CD4-positive, alpha-beta memory T cell (primary cell): ENCODE measurements around the gene PLD2. TPM values are rescaled to one million over a fixed set of nuclear protein-coding genes. Genes with fewer than 3 reads are reported as not detected.

ENCODE experiments used
- CTCF ChIA-PET: fragments of 350-600 bp; sonication (Branson Sonifier 250); formaldehyde crosslinking; loops from one replicate; lab custom pipeline; 2021; ENCODE audit warnings: inconsistent platforms; ENCODE audit not compliant: partially characterized antibody; lab: Charles Lee
- POLR2A ChIA-PET: fragments of 350-600 bp; sonication (Branson Sonifier 250); formaldehyde crosslinking; loops from one replicate; lab custom pipeline; 2021; ENCODE audit not compliant: partially characterized antibody; lab: Charles Lee
- DNase-seq, 5 donors: peaks; one replicate each; pipeline versions ENCODE4 v3.0.0 to v3.0.0-alpha.2; 2020 to 2022; ENCODE audit warnings: mixed read lengths in 1 of 5
- H3K27ac ChIP-seq: one replicate; pipeline ENCODE4 v1.7.0; 2013; ENCODE audit warnings: low read depth, low read length
- H3K27me3 ChIP-seq: 2 replicates; pipeline ENCODE4 v1.7.0; 2013; ENCODE audit warnings: mild to moderate bottlenecking, low read length, moderate library complexity; ENCODE audit not compliant: insufficient read depth
- H3K36me3 ChIP-seq: 2 replicates; pipeline ENCODE4 v1.7.0; 2013; ENCODE audit warnings: mild to moderate bottlenecking, low read length, moderate library complexity; ENCODE audit not compliant: insufficient read depth
- H3K4me1 ChIP-seq: 2 replicates; pipeline ENCODE4 v1.7.0; 2013; ENCODE audit warnings: mild to moderate bottlenecking, low read length, moderate library complexity; ENCODE audit not compliant: insufficient read depth
- H3K4me3 ChIP-seq, 2 donors: one replicate each; pipeline ENCODE4 v1.7.0; 2013; ENCODE audit warnings: low read length in 2 of 2, mild to moderate bottlenecking in 1 of 2
- H3K9me3 ChIP-seq, 2 donors: one replicate each; pipeline ENCODE4 v1.7.0; 2013; ENCODE audit warnings: low read length in 2 of 2, control low read depth in 1 of 2; ENCODE audit not compliant: control insufficient read depth in 1 of 2
- H3K27ac Mint-ChIP-seq, 7 donors: one replicate each; pipeline ENCODE4 v1.8.0; 2020 to 2021; ENCODE audit warnings: mixed read lengths in 7 of 7, mild to moderate bottlenecking in 6 of 7, inconsistent platforms in 3 of 7, moderate library complexity in 3 of 7
- H3K27me3 Mint-ChIP-seq, 2 donors: one replicate each; pipeline ENCODE4 v1.8.0; 2020 to 2021; ENCODE audit warnings: mixed read lengths in 2 of 2
- H3K36me3 Mint-ChIP-seq, 2 donors: one replicate each; pipeline ENCODE4 v1.8.0; 2020 to 2021; ENCODE audit warnings: mixed read lengths in 2 of 2, inconsistent platforms in 1 of 2, mild to moderate bottlenecking in 1 of 2
- H3K4me1 Mint-ChIP-seq, 4 donors: one replicate each; pipeline ENCODE4 v1.8.0; 2020 to 2021; ENCODE audit warnings: mixed read lengths in 4 of 4, mild to moderate bottlenecking in 1 of 4
- H3K4me3 Mint-ChIP-seq, 8 donors: one replicate each; pipeline ENCODE4 v1.8.0; 2020 to 2021; ENCODE audit warnings: mixed read lengths in 8 of 8, mild to moderate bottlenecking in 7 of 8, moderate library complexity in 6 of 8, inconsistent platforms in 3 of 8
- H3K9me3 Mint-ChIP-seq, 8 donors: one replicate each; pipeline ENCODE4 v1.8.0; 2020 to 2021; ENCODE audit warnings: mixed read lengths in 8 of 8, mild to moderate bottlenecking in 5 of 8, inconsistent platforms in 3 of 8, moderate library complexity in 1 of 8
- intact Hi-C: fragments of 100-400 bp; cut with micrococcal nuclease; formaldehyde crosslinking; loops from one replicate; pipeline ENCODE4 v1.15.1; 2023
- polyA plus RNA-seq, 2 donors: library from polyadenylated mRNA; unstranded; fragments of 300-500 nt; fragmentation: Illumina TruSeq; gene quantifications; one replicate each; pipeline ENCODE4 v1.2.3, GENCODE V29; 2021
- total RNA-seq, 2 experiments: library from RNA; stranded (reverse); gene quantifications; one replicate each; pipeline ENCODE4 v1.2.3, GENCODE V29; 2021

Gene PLD2
- total and polyA plus RNA-seq, 4 experiments from 2014 or later = 1.9 to 37.5 (median 17.9) TPM

DNA sequence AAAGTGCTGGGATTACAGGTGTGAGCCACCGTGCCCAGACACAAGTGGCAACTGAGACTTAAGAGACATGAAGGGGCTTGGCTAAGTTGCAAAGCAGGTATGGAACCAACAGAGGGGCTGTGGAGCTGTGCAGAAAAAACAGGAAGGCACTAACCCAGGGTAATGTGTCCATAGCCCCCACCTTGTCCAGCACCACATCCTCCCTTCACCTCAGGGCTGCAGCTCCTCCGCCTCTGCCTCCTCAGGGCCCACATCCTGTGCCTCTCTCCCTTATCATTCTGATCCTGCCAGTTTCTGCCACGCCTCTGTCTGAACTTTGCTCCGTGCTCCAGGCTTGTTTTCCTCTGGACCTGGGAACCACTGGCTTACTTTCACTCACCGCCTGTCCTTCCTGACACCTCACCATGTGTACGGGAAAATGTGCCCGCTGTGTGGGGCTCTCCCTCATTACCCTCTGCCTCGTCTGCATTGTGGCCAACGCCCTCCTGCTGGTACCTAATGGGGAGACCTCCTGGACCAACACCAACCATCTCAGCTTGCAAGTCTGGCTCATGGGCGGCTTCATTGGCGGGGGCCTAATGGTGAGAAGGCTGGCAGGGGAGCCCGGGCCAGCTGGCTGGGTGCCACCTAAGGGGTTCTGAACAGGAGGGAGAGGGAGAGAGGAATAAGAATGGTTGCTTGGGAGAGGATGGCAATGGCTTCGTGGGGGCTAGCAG, 35.3 kb upstream of the PLD2 start, which contains the start of gene TM4SF5:
Gene TM4SF5 (plus strand): TSS at position 368 of the 716 bp plus-strand sequence. CDS start 37 bp downstream, at position 405.
- intact Hi-C loops = no loop called here
- no peaks in the 10 kb centered on the region for H3K36me3 Mint-ChIP-seq
- H3K4me1 Mint-ChIP-seq = peaks cover 7 to 15% (median 9%) of the 10 kb centered on the region in 4 donors
- H3K27ac Mint-ChIP-seq = peak within 1 kb of the TSS in 1 of 7 donors; percentile 62
- Histone ChIP-seq H3K9me3 (no peaks in the 10 kb centered on the region), H3K36me3 (no peaks in the 10 kb centered on the region), H3K4me3 (no peak within 1 kb of the TSS), H3K4me1 (peaks cover 7% of the 10 kb centered on the region), H3K27ac (no peak within 1 kb of the TSS), H3K27me3 (no peaks in the 10 kb centered on the region)
- ChIA-PET CTCF (interaction anchor here (2.1 kb wide), 1 partner anchor 19 kb away, joined by 8 read pairs; no protein-coding TSS in a partner anchor), POLR2A (interaction anchor here (0.6 to 2.1 kb wide), 3 partner anchors 18 to 274 kb away, joined by 4 to 9 read pairs (median 4); partner anchors contain the start of genes C17orf107 and GLTPD2)
- peak within 1 kb of the TSS in 2 of 8 donors; percentile 40 to 58 for H3K4me3 Mint-ChIP-seq
- no peak for DNase-seq
- H3K9me3 Mint-ChIP-seq = no peaks in the 10 kb centered on the region
- peaks cover 1 to 7% of the 10 kb centered on the region in 2 donors for H3K27me3 Mint-ChIP-seq

DNA sequence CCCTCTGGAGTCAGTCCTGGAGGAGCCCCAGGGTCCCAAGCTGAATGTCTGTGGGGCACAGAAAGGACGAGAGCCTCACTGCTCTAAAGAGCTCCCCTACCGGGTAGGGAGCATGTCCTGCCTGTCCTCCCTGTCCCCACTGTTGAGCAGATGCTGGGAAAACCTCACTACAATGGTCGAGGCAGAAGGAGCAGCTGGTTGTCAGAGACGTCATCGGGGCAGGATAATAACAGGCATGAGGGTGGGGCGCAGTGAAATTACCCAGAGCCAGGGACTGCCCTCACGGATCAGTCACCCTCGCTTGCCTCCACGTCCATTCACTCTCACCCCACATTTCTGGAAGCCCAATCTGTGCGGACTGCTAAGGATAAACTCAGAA, 34.7 kb upstream of the PLD2 start:
- intact Hi-C loops = no loop called here
- POLR2A ChIA-PET = interaction anchor here (1.0 to 2.1 kb wide), 2 partner anchors 17 to 128 kb away, joined by 4 to 9 read pairs; partner anchors contain the start of genes C17orf107 and GLTPD2
- H3K27ac ChIP-seq = no peak overlapping the region

DNA sequence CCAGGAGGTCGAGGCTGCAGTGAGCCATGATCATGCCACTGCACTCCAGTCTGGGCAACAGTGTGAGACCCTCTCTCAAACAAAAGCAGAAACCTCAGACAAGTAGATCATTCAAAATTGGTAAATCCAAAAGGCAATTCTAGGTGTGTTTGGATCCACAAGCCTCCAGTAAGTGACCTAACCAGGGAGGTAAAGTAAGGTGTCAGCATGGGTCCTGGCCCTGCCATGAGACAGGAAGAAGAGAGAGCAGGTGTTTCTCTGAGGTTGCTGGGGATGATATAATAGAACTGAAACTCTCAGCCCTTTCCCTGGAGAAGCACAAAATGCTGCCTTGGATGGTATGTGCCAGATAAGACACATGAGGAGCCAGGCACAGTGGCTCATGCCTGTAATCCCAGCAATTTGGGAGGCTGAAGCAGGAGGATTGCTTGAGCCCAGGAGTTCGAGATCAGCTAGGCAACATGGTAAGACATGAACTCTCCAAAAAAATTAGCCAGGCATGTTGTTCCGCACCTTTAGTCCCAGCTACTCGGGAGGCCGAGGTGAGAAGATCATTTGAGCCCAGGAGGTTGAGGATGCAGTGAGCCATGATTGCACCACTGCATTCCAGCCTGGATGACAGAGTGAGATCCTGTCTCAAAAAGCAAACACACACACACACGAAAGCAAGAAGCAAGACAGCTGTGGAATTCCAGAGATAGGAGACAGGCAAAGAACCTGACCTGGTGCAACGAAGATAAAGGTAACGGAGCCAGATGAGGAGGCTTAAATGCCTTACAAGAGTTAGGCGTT, 28.8 kb upstream of the PLD2 start:
- Histone ChIP-seq H3K9me3 (no peaks in the 10 kb centered on the region), H3K36me3 (no peaks in the 10 kb centered on the region), H3K4me1 (no peaks in the 10 kb centered on the region), H3K27me3 (peaks cover 6% of the 10 kb centered on the region), H3K4me3 (no peak overlapping the region), H3K27ac (no peak overlapping the region)
- peaks cover 21 to 23% of the 10 kb centered on the region in 2 donors for H3K27me3 Mint-ChIP-seq
- no peaks in the 10 kb centered on the region for H3K36me3 Mint-ChIP-seq
- POLR2A ChIA-PET = no interaction called here
- no peak overlapping the region for H3K27ac Mint-ChIP-seq
- no peaks in the 10 kb centered on the region for H3K9me3 Mint-ChIP-seq
- DNase-seq = no peak
- H3K4me3 Mint-ChIP-seq = no peak overlapping the region
- peaks cover 0 to 5% (median 2%) of the 10 kb centered on the region in 4 donors for H3K4me1 Mint-ChIP-seq
- CTCF ChIA-PET = interaction anchor here (0.9 kb wide), 2 partner anchors 125 to 131 kb away, joined by 3 to 5 read pairs; partner anchors contain the start of gene CHRNE
- intact Hi-C loops = no loop called here

More for the DNA sequence above, 34.7 kb upstream of the PLD2 start:
- Mint-ChIP-seq H3K27ac (no peak overlapping the region), H3K27me3 (peaks cover 1 to 7% of the 10 kb centered on the region in 2 donors), H3K36me3 (no peaks in the 10 kb centered on the region), H3K4me3 (no peak overlapping the region), H3K9me3 (no peaks in the 10 kb centered on the region), H3K4me1 (peaks cover 7 to 15% (median 9%) of the 10 kb centered on the region in 4 donors)
- no peak for DNase-seq
- Histone ChIP-seq H3K36me3 (no peaks in the 10 kb centered on the region), H3K4me3 (no peak overlapping the region), H3K4me1 (peaks cover 7% of the 10 kb centered on the region), H3K9me3 (no peaks in the 10 kb centered on the region), H3K27me3 (no peaks in the 10 kb centered on the region)
- CTCF ChIA-PET = interaction anchor here (2.1 kb wide), 1 partner anchor 18 kb away, joined by 8 read pairs; no protein-coding TSS in a partner anchor

DNA sequence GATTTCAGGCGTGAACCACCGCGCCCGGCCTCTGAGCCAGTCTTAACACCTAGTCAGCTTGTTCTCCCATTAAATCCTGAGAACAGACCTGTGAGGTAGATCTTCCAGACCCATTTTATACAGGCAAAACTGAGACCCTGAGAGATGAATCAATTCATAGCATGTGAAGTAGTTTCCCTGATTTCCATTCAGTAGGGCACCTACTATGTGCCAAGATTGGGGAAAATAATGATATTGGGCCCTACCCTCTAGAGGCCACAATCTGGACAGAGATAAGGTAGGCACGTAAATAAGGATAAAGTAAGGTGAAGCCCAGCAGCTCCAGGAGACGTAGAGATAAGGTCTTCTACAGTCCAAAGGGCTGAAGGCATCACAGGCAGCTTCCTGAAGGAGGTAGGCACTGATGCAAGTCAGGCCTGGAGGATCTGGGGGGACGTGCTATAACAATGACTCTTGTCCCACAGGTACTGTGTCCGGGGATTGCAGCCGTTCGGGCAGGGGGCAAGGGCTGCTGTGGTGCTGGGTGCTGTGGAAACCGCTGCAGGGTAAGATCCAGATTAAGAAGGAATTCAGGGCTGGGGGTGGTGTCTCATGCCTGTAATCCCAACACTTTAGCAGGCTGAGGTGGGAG, 26.5 kb upstream of the PLD2 start:
- Mint-ChIP-seq H3K36me3 (no peaks in the 10 kb centered on the region), H3K4me1 (peaks cover 1 to 7% (median 3%) of the 10 kb centered on the region in 4 donors), H3K9me3 (no peaks in the 10 kb centered on the region), H3K27me3 (peaks cover 31 to 32% of the 10 kb centered on the region in 2 donors), H3K27ac (no peak overlapping the region), H3K4me3 (no peak overlapping the region)
- CTCF ChIA-PET = interaction anchor here (1.8 kb wide), 1 partner anchor 9 kb away, joined by 12 read pairs; the partner anchor contains the start of gene GLTPD2
- Histone ChIP-seq H3K4me3 (no peak overlapping the region), H3K27me3 (peaks cover 19% of the 10 kb centered on the region), H3K36me3 (no peaks in the 10 kb centered on the region), H3K4me1 (peaks cover 2% of the 10 kb centered on the region), H3K27ac (no peak overlapping the region), H3K9me3 (no peaks in the 10 kb centered on the region)
- POLR2A ChIA-PET = interaction anchor here (1.9 kb wide), 1 partner anchor 9 kb away, joined by 6 read pairs; no protein-coding TSS in a partner anchor
- intact Hi-C loops = no loop called here
- DNase-seq = no peak

GRCh38 chr17:4782652-4783051, 24.3 kb upstream of the PLD2 start:
- no peak for DNase-seq
- Histone ChIP-seq H3K4me3 (no peak overlapping the region), H3K27ac (no peak overlapping the region), H3K4me1 (peaks cover 15% of the 10 kb centered on the region), H3K27me3 (peaks cover 31% of the 10 kb centered on the region), H3K9me3 (no peaks in the 10 kb centered on the region), H3K36me3 (no peaks in the 10 kb centered on the region)
- Mint-ChIP-seq H3K27me3 (peaks cover 48 to 50% of the 10 kb centered on the region in 2 donors), H3K27ac (peak overlapping the region in 1 of 7 donors; percentile 13), H3K4me1 (peaks cover 3 to 23% (median 10%) of the 10 kb centered on the region in 4 donors), H3K36me3 (no peaks in the 10 kb centered on the region), H3K4me3 (no peak overlapping the region), H3K9me3 (no peaks in the 10 kb centered on the region)
- CTCF ChIA-PET = interaction anchor here (1.1 kb wide), 1 partner anchor 73 kb away, joined by 3 read pairs; the partner anchor contains the start of gene ARRB2
- intact Hi-C loops = no loop called here
- POLR2A ChIA-PET = no interaction called here

- Histone ChIP-seq H3K27ac (no peak overlapping the region), H3K36me3 (no peaks in the 10 kb centered on the region), H3K4me3 (no peak overlapping the region), H3K9me3 (no peaks in the 10 kb centered on the region), H3K27me3 (peaks cover 31% of the 10 kb centered on the region), H3K4me1 (peaks cover 21% of the 10 kb centered on the region)
- H3K27ac Mint-ChIP-seq = no peak overlapping the region
- H3K36me3 Mint-ChIP-seq = peaks cover 0 to 2% of the 10 kb centered on the region in 2 donors
- intact Hi-C loops = no loop called here
- peaks cover 6 to 37% (median 13%) of the 10 kb centered on the region in 4 donors for H3K4me1 Mint-ChIP-seq
- ChIA-PET POLR2A (interaction anchor here (0.6 to 2.8 kb wide), 5 partner anchors 11 to 76 kb away, joined by 3 to 9 read pairs (median 4); partner anchors contain the start of genes ARRB2, PLD2 and PSMB6), CTCF (interaction anchor here (0.7 to 1.4 kb wide), 2 partner anchors 96 to 103 kb away, joined by 3 to 4 read pairs; no protein-coding TSS in a partner anchor)
- peak overlapping the region in 7 of 8 donors; percentile 38 to 74 (median 67) for H3K4me3 Mint-ChIP-seq
- H3K27me3 Mint-ChIP-seq = peaks cover 41 to 46% of the 10 kb centered on the region in 2 donors
- no peaks in the 10 kb centered on the region for H3K9me3 Mint-ChIP-seq
- no peak for DNase-seq
Observed at GRCh38 chr17:4785311-4786105, 21.4 kb upstream of the PLD2 start.
